ENCODE data around the gene TSPAN2.
"Not testable (repeated sequence)": the region's sequence is repeated elsewhere in the genome, so short reads cannot be mapped to it uniquely, and the experiment has no call there.

TSPAN2 gene

GRCh38 chr1:115031595-115031994 is 57.7 kb downstream of the TSPAN2 start:
- no peak for DNase-seq

- no peak for DNase-seq
Observed at GRCh38 chr1:115029526-115029925, 59.8 kb downstream of the TSPAN2 start, which contains the start of gene TSHB. Gene TSHB, plus strand, starts transcription at chr1:115029826. Its CDS starts 3,537 bp downstream, at chr1:115033363.

DNA sequence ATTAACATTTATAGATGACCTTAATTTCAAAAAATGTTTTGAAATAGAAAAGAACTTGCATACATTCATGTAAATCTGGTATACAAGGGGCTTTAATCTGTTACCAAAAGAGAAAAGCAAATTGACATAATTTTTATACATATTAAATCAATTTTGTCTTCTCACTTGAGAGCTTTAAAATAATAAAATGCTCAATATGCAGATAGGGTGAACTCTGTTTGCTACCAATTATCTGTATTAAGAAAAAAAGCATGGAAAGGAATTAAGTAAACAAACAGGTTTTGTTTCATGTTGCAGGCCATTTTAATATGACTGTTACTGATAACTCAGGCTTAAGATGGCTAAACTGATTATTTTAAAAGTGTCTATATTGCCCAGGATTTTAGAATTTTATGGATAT is 65.7 kb downstream of the TSPAN2 start:
- no peak for DNase-seq

DNA sequence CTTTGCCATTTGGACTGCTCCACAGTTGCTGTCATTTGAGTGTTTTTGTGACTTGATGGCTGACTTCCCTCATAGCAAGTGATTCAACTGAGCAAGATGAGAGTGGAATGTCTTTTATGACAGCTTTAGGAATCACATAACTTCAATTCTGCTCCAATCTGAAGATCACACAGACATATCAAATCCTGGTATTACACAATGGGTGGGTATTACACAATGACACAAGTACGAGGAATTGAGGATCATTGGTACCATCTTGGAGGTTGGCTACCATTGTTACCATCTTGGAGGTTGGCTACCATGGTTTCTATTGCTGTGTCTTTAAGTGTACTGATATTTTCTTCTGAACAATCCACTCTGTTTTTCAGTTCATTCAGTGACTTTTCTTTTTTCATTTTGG is 68.2 kb downstream of the TSPAN2 start:
- no peak for DNase-seq

DNA sequence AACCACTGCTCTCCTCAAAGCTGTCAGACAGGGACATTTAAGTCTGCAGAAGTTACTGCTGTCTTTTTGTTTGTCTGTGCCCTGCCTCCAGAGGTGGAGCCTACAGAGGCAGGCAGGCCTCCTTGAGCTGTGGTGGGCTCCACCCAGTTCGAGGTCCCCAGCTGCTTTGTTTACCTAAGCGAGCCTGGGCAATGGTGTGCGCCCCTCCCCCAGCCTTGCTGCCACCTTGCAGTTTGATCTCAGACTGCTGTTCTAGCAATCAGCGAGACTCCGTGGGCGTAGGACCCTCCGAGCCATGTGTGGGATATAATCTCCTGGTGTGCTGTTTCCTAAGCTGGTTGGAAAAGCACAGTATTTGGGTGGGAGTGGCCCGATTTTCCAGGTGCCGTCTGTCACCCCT is 69.8 kb downstream of the TSPAN2 start:
- DNase-seq: not testable (repeated sequence)

DNA sequence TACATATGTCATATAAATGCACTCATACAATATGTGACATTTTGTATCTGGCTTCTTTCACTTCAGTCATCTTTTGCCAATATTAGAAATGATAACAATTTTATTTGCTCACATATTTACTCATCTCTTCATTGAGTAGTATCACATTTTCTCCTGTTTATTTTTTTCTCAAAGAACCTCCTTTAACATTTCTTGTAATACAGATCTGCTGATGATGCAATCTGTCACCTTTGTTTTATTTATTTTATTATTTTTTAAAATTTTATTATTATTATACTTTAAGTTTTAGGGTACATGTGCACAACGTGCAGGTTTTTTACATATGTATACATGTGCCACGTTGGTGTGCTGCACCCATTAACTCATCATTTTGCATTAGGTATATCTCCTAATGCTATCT is 75.5 kb downstream of the TSPAN2 start:
- DNase-seq: no peak

DNA sequence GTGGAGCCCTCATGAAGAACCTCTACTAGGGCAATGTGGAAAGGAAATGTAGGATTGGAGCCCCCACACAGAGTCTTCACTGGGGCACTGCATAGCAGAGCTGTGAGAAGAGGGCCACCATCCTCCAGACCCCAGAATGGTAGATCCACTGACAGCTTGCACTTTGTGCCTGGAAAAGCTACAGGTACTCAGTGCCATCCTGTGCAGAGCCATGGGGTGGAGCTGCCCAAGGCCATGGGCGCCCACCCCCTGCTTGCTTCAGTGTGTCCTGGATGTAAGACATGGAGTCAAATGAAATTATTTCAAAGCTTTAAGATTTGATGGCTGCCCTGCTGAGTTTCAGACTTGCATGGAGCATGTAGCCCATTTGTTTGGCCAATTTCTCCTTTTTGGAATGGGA is 76.9 kb downstream of the TSPAN2 start:
- no peak for DNase-seq

DNA sequence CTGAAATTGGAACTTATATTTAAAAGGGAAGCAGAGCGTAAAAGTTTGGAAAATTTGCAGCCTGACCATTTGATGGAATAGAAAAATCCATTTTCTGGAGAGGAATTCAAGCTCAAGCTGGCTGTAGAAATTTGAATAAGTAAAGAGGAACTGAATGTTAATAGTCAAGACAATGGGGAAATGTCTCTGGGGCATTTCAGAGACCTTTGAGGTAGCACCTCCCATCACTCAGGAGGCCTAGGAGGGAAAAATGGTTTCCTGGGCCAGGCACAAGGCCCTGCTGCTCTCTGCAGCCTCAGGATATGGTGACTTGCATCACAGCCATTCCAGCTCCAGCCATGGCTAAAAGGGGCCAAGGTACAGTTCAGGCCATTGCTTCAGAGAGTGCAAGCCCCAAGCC is 77.3 kb downstream of the TSPAN2 start:
- no peak for DNase-seq

DNA sequence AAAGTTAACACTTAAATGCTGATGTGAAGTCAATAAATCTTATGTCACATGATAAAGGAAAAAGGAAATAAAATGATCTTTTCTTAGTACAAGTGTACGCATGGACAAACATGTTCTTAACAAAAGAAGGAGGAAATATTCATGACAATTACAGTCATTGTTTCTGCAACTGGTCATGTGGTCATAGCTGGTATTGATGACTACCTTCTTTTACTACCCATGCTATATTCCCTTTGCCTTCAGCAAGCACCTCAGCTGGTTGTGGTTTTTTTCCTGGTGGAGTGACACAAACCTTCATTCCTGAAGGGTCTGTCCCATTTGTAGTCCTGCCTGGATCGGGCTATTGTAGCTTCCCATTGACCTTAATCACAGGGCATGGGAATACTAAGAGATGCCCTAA is 83.1 kb downstream of the TSPAN2 start:
- DNase-seq: no peak

Measured in NCI-H345 (cell line).